Activated CD8-positive, alpha-beta memory T cell treated with anti-CD3 and anti-CD28 coated beads, Interleukin-2, amount 10 ng/mL, durations not matched to agents 7 days and 5 days (primary cell): Measurements from ENCODE around the gene ST6GALNAC4. TPM values are rescaled to one million over a fixed set of nuclear protein-coding genes. Genes with fewer than 3 reads are reported as not detected.

Experiments used
- ATAC-seq: fragments of 150-1000 bp; cut with Tn5 transposase; one replicate; pipeline ENCODE4 v1.10.0; 2021; ENCODE audit warnings: moderate library complexity
- CTCF ChIA-PET: fragments of 350-600 bp; sonication (Branson Sonifier 250); formaldehyde crosslinking; loops from one replicate; lab custom pipeline; 2021; ENCODE audit warnings: antibody characterized with exemption; lab: Charles Lee
- DNase-seq: peaks from one replicate; pipeline ENCODE4 v3.0.0-alpha.2; 2020
- H3K27ac Mint-ChIP-seq: one replicate; pipeline ENCODE4 v1.8.0; 2021; ENCODE audit warnings: mild to moderate bottlenecking, mixed read lengths
- H3K27me3 Mint-ChIP-seq: one replicate; pipeline ENCODE4 v1.8.0; 2021; ENCODE audit warnings: mixed read lengths
- H3K36me3 Mint-ChIP-seq: one replicate; pipeline ENCODE4 v1.8.0; 2021; ENCODE audit warnings: mild to moderate bottlenecking, mixed read lengths
- H3K4me1 Mint-ChIP-seq: one replicate; pipeline ENCODE4 v1.8.0; 2021; ENCODE audit warnings: mixed read lengths
- H3K4me3 Mint-ChIP-seq: one replicate; pipeline ENCODE4 v1.8.0; 2021; ENCODE audit warnings: mild to moderate bottlenecking, moderate library complexity, mixed read lengths
- H3K9me3 Mint-ChIP-seq: one replicate; pipeline ENCODE4 v1.8.0; 2022; ENCODE audit warnings: low read depth, mixed read lengths
- total RNA-seq, 2 experiments: library from RNA; stranded (reverse); gene quantifications; one replicate each; pipeline ENCODE4 v1.2.3, GENCODE V29; 2021

ST6GALNAC4 gene
- total RNA-seq = 10 to 100 TPM; 64.7 to 71.4 TPM

GRCh38 chr9:127916720-127917581 is at the start of gene ST6GALNAC4:
Gene ST6GALNAC4 (minus strand): TSS chr9:127917041. CDS start chr9:127916419, 622 bp downstream.
- peak within 1 kb of the TSS; percentile 81 for H3K4me3 Mint-ChIP-seq
- H3K9me3 Mint-ChIP-seq = no peaks in the 10 kb centered on the region
- H3K36me3 Mint-ChIP-seq = peaks cover 18% of the 10 kb centered on the region
- H3K27me3 Mint-ChIP-seq = peaks cover under 1% of the 10 kb centered on the region
- CTCF ChIA-PET = interaction anchor here (0.8 to 4.2 kb wide), 18 partner anchors 10 to 201 kb away, joined by 3 to 26 read pairs (median 5); partner anchors contain the start of genes CDK9, NAIF1, SH2D3C and SLC25A25
- peaks cover 75% of the 10 kb centered on the region for H3K4me1 Mint-ChIP-seq
- H3K27ac Mint-ChIP-seq = peak within 1 kb of the TSS; percentile 91
- peak; percentile 94 for ATAC-seq
- DNase-seq = peak; percentile 96

GRCh38 chr9:127965953-127966352 is 49.1 kb upstream of the ST6GALNAC4 start:
- Mint-ChIP-seq H3K9me3 (no peaks in the 10 kb centered on the region), H3K36me3 (peaks cover 2% of the 10 kb centered on the region), H3K4me1 (peaks cover 81% of the 10 kb centered on the region), H3K27me3 (no peaks in the 10 kb centered on the region), H3K4me3 (no peak overlapping the region), H3K27ac (no peak overlapping the region)
- ATAC-seq = no peak
- no peak for DNase-seq
- CTCF ChIA-PET = interaction anchor here (0.8 to 3.0 kb wide), 4 partner anchors 10 to 23 kb away, joined by 3 to 8 read pairs (median 4); no protein-coding TSS in a partner anchor

GRCh38 chr9:127963359-127964064 is 46.7 kb upstream of the ST6GALNAC4 start:
- H3K36me3 Mint-ChIP-seq = peaks cover 14% of the 10 kb centered on the region
- DNase-seq = no peak
- H3K27ac Mint-ChIP-seq = no peak overlapping the region
- no peak for ATAC-seq
- H3K9me3 Mint-ChIP-seq = no peaks in the 10 kb centered on the region
- CTCF ChIA-PET = interaction anchor here (0.9 to 3.8 kb wide), 3 partner anchors 9 to 72 kb away, joined by 4 to 22 read pairs (median 4); no protein-coding TSS in a partner anchor
- no peak overlapping the region for H3K4me3 Mint-ChIP-seq
- H3K27me3 Mint-ChIP-seq = no peaks in the 10 kb centered on the region
- H3K4me1 Mint-ChIP-seq = peaks cover 76% of the 10 kb centered on the region

- Mint-ChIP-seq H3K4me3 (no peak overlapping the region), H3K9me3 (no peaks in the 10 kb centered on the region), H3K36me3 (peaks cover 15% of the 10 kb centered on the region), H3K27me3 (no peaks in the 10 kb centered on the region), H3K27ac (no peak overlapping the region), H3K4me1 (peaks cover 74% of the 10 kb centered on the region)
- CTCF ChIA-PET = interaction anchor here (1.2 to 3.8 kb wide), 4 partner anchors 8 to 72 kb away, joined by 3 to 22 read pairs (median 10); no protein-coding TSS in a partner anchor
- no peak for ATAC-seq
- DNase-seq = no peak
Observed at GRCh38 chr9:127963041-127963358, 46.2 kb upstream of the ST6GALNAC4 start.

- DNase-seq = no peak
- Mint-ChIP-seq H3K27me3 (no peaks in the 10 kb centered on the region), H3K9me3 (no peaks in the 10 kb centered on the region), H3K4me1 (peaks cover 70% of the 10 kb centered on the region), H3K27ac (no peak overlapping the region), H3K4me3 (no peak overlapping the region), H3K36me3 (peaks cover 17% of the 10 kb centered on the region)
- no peak for ATAC-seq
- CTCF ChIA-PET = interaction anchor here (1.2 to 3.8 kb wide), 4 partner anchors 9 to 72 kb away, joined by 3 to 22 read pairs (median 10); no protein-coding TSS in a partner anchor
Observed at GRCh38 chr9:127962278-127962677, 45.4 kb upstream of the ST6GALNAC4 start.

- no peaks in the 10 kb centered on the region for H3K9me3 Mint-ChIP-seq
- peaks cover 68% of the 10 kb centered on the region for H3K4me1 Mint-ChIP-seq
- H3K27me3 Mint-ChIP-seq = no peaks in the 10 kb centered on the region
- no peak for ATAC-seq
- DNase-seq = no peak
- no peak overlapping the region for H3K27ac Mint-ChIP-seq
- H3K36me3 Mint-ChIP-seq = peaks cover 17% of the 10 kb centered on the region
- no peak overlapping the region for H3K4me3 Mint-ChIP-seq
- CTCF ChIA-PET = interaction anchor here (1.2 to 3.8 kb wide), 4 partner anchors 9 to 73 kb away, joined by 3 to 22 read pairs (median 10); no protein-coding TSS in a partner anchor
Observed at GRCh38 chr9:127961613-127962155, 44.8 kb upstream of the ST6GALNAC4 start.

GRCh38 chr9:127961155-127961490 is 44.3 kb upstream of the ST6GALNAC4 start:
- CTCF ChIA-PET = interaction anchor here (1.4 to 3.8 kb wide), 3 partner anchors 10 to 74 kb away, joined by 6 to 22 read pairs (median 15); no protein-coding TSS in a partner anchor
- H3K4me1 Mint-ChIP-seq = peaks cover 65% of the 10 kb centered on the region
- no peak overlapping the region for H3K4me3 Mint-ChIP-seq
- no peaks in the 10 kb centered on the region for H3K9me3 Mint-ChIP-seq
- ATAC-seq (no peak), DNase-seq (no peak)
- H3K36me3 Mint-ChIP-seq = peaks cover 17% of the 10 kb centered on the region
- no peak overlapping the region for H3K27ac Mint-ChIP-seq
- no peaks in the 10 kb centered on the region for H3K27me3 Mint-ChIP-seq

GRCh38 chr9:127960410-127961154 is 43.7 kb upstream of the ST6GALNAC4 start:
- Mint-ChIP-seq H3K27ac (no peak overlapping the region), H3K4me3 (no peak overlapping the region), H3K27me3 (no peaks in the 10 kb centered on the region), H3K9me3 (no peaks in the 10 kb centered on the region), H3K36me3 (peaks cover 17% of the 10 kb centered on the region), H3K4me1 (peaks cover 66% of the 10 kb centered on the region)
- CTCF ChIA-PET = interaction anchor here (1.3 to 3.8 kb wide), 4 partner anchors 10 to 74 kb away, joined by 3 to 22 read pairs (median 10); no protein-coding TSS in a partner anchor
- DNase-seq = no peak
- no peak for ATAC-seq

- peaks cover 67% of the 10 kb centered on the region for H3K4me1 Mint-ChIP-seq
- no peak overlapping the region for H3K4me3 Mint-ChIP-seq
- no peak for DNase-seq
- no peaks in the 10 kb centered on the region for H3K9me3 Mint-ChIP-seq
- H3K36me3 Mint-ChIP-seq = peaks cover 18% of the 10 kb centered on the region
- H3K27ac Mint-ChIP-seq = no peak overlapping the region
- ATAC-seq = no peak
- CTCF ChIA-PET = interaction anchor here (1.3 to 3.8 kb wide), 3 partner anchors 17 to 75 kb away, joined by 3 to 22 read pairs (median 15); no protein-coding TSS in a partner anchor
- no peaks in the 10 kb centered on the region for H3K27me3 Mint-ChIP-seq
Observed at GRCh38 chr9:127959841-127960409, 43.1 kb upstream of the ST6GALNAC4 start.

- H3K27me3 Mint-ChIP-seq = no peaks in the 10 kb centered on the region
Observed at GRCh38 chr9:127959398-127959797, 42.6 kb upstream of the ST6GALNAC4 start.

GRCh38 chr9:127958728-127959127 is 41.9 kb upstream of the ST6GALNAC4 start:
- peaks cover 71% of the 10 kb centered on the region for H3K4me1 Mint-ChIP-seq
- H3K4me3 Mint-ChIP-seq = no peak overlapping the region
- H3K27me3 Mint-ChIP-seq = no peaks in the 10 kb centered on the region
- peaks cover 18% of the 10 kb centered on the region for H3K36me3 Mint-ChIP-seq
- no peak overlapping the region for H3K27ac Mint-ChIP-seq
- DNase-seq (no peak), ATAC-seq (no peak)
- H3K9me3 Mint-ChIP-seq = no peaks in the 10 kb centered on the region
- CTCF ChIA-PET = interaction anchor here (0.7 to 7.1 kb wide), 2 partner anchors 17 to 76 kb away, joined by 3 to 90 read pairs; no protein-coding TSS in a partner anchor

More at GRCh38 chr9:127959398-127959797, 42.6 kb upstream of the ST6GALNAC4 start:
- Mint-ChIP-seq H3K9me3 (no peaks in the 10 kb centered on the region), H3K4me1 (peaks cover 70% of the 10 kb centered on the region), H3K4me3 (no peak overlapping the region), H3K27ac (no peak overlapping the region), H3K36me3 (peaks cover 18% of the 10 kb centered on the region)
- no peak for ATAC-seq
- DNase-seq = no peak
- CTCF ChIA-PET = interaction anchor here (1.3 kb wide), 1 partner anchor 17 kb away, joined by 3 read pairs; no protein-coding TSS in a partner anchor
